ENCODE results near the gene CD276. TPM values are rescaled to one million over a fixed set of nuclear protein-coding genes. Genes with fewer than 3 reads are reported as not detected.

Gene CD276
- total RNA-seq, 1 donor from 2014 or later = 224 TPM

- no peak for DNase-seq (ENCODE audit: extremely low read depth, low read depth, low spot score)
Observed at GRCh38 chr15:73745073-73745472, 60.9 kb downstream of the CD276 start.

DNA sequence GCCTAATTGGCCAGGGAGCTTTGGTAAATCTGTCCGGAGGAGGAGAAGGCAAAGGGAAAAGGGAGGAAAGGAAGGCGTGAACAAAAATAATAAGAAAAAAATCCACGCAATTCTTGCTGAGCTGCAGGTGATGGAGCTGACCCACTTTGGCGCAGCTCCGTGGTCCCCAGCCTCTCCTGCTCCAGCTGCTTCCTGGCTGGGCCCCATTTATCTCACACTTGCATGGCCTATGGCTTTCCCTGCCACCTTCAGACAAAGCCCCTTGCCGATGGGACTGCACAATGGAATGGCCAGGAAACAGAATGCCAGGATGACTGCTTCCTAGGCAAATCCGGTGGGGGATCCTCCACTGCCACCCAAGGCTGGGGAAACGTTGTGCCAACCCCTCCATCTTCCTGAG lies 62.1 kb downstream of the CD276 start:
- DNase-seq (ENCODE audit: extremely low read depth, low read depth, low spot score) = no peak

GRCh38 chr15:73746883-73747282 lies 62.7 kb downstream of the CD276 start:
- DNase-seq (ENCODE audit: extremely low read depth, low read depth, low spot score) = no peak

GRCh38 chr15:73747847-73748590 lies 63.8 kb downstream of the CD276 start:
- DNase-seq (ENCODE audit: extremely low read depth, low read depth, low spot score) = no peak

GRCh38 chr15:73748730-73749129 lies 64.5 kb downstream of the CD276 start:
- no peak for DNase-seq (ENCODE audit: extremely low read depth, low read depth, low spot score)

DNA sequence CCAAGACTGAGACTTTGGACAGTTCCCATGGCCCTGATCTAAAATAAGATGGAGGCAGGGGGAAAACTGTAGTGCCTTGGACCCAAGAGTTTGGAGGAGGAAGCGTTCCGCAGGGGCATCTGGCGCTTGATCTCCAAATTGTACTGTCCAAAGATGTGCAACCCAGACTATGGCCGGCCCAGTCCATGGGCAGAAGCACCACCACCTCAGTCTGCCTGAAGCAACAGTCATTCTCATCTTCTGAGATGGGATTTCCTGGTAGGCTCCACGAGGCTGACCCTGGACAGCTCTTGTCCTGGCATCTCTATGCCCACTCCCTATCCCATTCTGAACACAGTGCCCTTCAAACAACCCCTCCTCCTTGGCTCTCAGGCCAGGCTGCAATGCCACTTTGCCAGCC lies 65.3 kb downstream of the CD276 start:
- DNase-seq (ENCODE audit: extremely low read depth, low read depth, low spot score) = no peak

DNA sequence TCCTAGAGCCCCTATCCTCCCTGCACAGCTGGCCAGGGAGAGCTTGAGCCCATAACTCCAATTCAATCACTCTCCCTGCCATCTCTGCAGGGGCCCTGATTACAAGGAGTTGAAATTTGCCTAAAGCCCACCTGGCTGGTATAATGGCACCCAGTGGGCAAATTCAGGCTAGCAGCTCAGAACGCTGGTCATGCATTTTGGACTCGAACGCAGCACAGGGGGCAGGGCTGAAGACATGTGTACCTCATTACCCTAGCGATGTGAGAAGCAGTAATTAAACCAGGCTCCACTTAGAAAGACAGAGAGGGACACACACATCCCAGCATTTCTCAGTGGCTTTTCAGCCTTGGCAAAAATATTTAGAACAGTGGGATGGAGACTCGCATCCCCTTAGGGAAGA lies 65.8 kb downstream of the CD276 start:
- DNase-seq (ENCODE audit: extremely low read depth, low read depth, low spot score) = no peak

DNA sequence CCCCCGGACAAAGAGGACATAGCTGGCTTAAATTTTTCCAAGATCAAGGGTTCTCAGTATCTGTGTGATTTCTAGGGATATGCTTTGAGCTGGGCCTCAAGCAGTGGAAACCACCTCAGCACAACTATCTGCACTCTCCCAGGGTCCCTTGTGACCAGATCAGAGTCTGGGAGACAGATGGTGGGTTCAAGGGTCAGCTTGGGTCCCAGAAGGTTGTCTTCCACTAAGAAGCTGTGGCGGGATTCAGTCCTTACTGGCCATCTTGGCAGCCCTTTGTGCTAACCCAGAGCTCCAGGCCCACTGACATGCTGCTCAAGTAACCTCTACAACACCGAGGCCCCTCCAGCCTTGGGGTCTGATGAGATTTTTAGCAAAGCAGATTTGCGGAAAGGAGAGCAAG lies 66.3 kb downstream of the CD276 start:
- DNase-seq (ENCODE audit: extremely low read depth, low read depth, low spot score) = no peak

- no peak for DNase-seq (ENCODE audit: extremely low read depth, low read depth, low spot score)
Observed at GRCh38 chr15:73750951-73751350, 66.8 kb downstream of the CD276 start.

DNA sequence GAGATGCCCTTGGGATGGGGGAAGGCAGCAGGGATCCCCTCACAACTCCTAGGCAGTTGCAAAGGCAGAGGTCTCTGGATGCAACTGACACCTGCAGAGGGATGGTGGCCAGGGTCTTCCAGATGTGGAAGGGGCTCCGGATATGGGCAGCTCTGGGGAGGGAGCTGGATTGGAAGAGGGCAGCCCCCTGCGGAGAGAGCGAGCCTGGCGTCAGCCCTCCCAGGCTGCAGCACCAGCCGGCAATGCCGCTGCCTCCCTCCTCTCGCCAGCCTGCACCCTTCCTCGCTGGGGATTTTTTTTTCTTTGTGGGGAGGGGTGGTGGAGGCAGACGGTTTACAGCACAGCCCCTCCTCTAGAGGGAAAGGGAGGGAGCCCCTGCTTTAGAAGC lies 67.3 kb downstream of the CD276 start:
- no peak for DNase-seq (ENCODE audit: extremely low read depth, low read depth, low spot score)

DNA sequence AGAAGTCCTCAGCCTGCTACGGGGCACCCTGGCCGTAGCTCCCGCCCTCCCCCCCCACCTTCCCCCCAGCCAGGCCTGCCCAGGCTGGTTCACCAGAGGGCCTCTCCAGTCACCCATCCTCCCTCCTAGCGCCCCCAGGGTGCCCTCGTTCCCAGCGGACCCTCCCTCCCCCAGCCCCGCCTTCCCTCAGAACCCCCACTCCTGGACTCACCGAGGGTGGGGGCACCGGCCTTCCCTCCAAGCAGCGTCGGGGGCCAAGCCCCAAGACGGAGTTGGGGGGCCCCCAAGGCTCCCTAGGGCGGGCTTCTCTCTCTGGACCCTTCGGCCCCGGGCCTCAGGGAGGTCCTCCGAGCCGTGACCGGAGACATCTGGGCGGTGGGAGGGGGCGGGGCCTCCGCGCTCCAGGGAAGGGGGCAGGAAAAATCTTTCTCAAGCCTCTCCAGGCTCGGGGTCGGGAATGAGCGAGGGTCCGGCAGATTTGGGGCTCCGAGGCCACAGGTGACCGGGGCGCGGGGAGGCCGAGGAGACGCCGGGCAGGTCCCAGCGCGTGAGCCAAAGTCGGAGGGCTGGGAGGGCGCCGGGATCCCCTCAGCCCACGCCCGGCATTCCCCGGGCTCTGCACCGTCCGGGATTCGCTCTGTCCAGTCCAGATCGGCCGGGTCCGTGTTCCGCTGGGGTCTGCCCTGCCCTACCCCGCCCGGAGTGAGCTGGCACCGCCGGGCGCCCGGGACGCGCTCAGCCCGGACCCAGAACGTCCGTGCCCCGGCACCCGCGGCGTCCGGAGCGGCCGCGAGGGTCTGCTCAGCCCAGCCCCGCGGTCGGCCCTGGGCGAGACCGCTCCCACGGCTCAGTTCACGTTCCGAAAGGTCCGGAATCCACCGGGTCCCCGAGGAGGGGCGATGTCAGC lies 68.0 kb downstream of the CD276 start:
- no peak for DNase-seq (ENCODE audit: extremely low read depth, low read depth, low spot score)

- no peak for DNase-seq (ENCODE audit: extremely low read depth, low read depth, low spot score)
Observed at GRCh38 chr15:73752806-73753193, 68.6 kb downstream of the CD276 start.

GRCh38 chr15:73753250-73754130 lies 69.3 kb downstream of the CD276 start, which contains the start of gene INSYN1:
Gene INSYN1 (minus strand): TSS chr15:73753351. CDS start chr15:73751130, 2,221 bp downstream.
- no peak for DNase-seq (ENCODE audit: extremely low read depth, low read depth, low spot score)

- DNase-seq (ENCODE audit: extremely low read depth, low read depth, low spot score) = no peak
Observed at GRCh38 chr15:73754461-73754860, 70.3 kb downstream of the CD276 start.

- no peak for DNase-seq (ENCODE audit: extremely low read depth, low read depth, low spot score)
Observed at GRCh38 chr15:73755481-73755880, 71.3 kb downstream of the CD276 start.

- no peak for DNase-seq (ENCODE audit: extremely low read depth, low read depth, low spot score)
Observed at GRCh38 chr15:73755946-73756345, 71.8 kb downstream of the CD276 start.

DNA sequence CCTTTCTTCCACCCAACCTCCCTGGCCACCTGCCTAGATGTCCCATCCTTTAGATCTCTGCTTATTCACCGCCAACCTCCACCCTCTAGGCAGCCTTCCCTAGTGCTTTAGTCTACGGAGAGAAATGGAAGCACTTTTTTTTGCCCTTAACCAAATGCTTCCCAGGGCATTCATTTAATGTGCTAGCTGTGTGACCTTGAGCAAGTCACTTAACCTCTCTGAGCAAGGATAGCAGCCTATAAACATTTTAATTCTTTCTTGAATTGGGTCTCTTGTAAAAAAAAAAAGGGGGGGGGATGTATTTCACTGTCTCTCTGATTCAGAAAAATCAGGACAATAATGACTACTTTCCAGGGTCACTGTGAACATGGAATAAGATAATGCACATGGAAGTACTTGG lies 72.2 kb downstream of the CD276 start:
- no peak for DNase-seq (ENCODE audit: extremely low read depth, low read depth, low spot score)

DNA sequence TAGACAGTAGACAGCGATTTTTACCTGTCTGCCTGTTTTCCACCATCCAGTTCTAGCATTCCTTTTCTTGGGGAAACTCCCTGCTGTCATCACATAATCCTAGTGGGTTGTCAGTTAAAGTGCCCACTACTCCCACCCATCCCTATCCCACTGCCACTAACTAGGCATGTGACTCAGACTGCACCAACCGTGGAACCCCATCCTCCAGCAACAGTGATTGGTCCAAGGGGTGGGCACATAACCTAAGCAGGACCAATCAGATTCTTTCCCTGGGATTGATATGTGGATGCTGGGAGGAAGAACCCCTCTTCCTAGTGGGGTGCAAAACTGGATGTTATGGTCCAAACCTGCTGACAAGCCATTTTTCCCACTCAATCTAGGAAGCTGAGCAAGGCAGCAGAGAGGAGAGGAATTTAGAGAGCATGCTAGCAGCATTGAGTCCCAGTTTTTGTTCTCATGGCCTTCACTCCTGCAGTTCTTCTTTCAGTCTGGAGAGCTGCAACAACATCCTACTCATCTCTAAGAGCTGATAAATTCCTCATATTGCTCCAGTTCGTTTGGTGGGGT lies 72.8 kb downstream of the CD276 start:
- DNase-seq (ENCODE audit: extremely low read depth, low read depth, low spot score) = no peak

GRCh38 chr15:73757571-73757970 lies 73.4 kb downstream of the CD276 start:
- no peak for DNase-seq (ENCODE audit: extremely low read depth, low read depth, low spot score)

GRCh38 chr15:73758461-73758860 lies 74.3 kb downstream of the CD276 start:
- no peak for DNase-seq (ENCODE audit: extremely low read depth, low read depth, low spot score)

All from glomerular endothelial cell (primary cell).